ENCODE results near the gene TLL2. TPM values are rescaled to one million over a fixed set of nuclear protein-coding genes. Genes with fewer than 3 reads are reported as not detected.

TLL2 gene
- polyA plus RNA-seq, 3 donors = not detected

DNA sequence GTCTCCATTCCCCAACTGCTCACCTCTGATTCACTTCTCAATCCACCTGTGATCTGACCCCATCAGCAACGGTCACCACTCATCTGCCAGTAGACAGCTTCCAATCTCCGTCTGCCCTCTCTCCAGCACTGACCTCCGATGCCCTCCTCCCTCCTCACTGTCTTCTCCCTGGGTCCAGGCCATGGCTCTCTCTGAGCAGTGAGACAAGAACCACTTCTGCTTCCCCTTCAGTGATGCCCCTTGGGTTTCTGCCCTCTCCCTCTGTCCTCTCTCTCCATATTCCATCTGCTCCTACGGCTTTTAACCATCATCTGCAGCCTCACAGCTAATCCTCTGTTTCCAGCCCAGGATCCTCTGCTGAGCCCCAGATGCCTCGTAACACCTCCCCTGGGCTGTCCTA lies 99.4 kb downstream of the TLL2 start:
- Mint-ChIP-seq H3K4me3 (no peak overlapping the region), H3K9me3 (peaks cover 0 to 1% (median 0%) of the 10 kb centered on the region in 7 donors), H3K27me3 (ENCODE audit: low read depth in 3 of 3) (peaks cover 7 to 12% (median 11%) of the 10 kb centered on the region in 3 donors), H3K36me3 (no peaks in the 10 kb centered on the region), H3K4me1 (peaks cover 2% of the 10 kb centered on the region), H3K27ac (no peak overlapping the region)
- DNase-seq = no peak
- no peaks in the 10 kb centered on the region for H3K9me3 ChIP-seq (replicated peaks in 1 of 2; ENCODE audit: control insufficient read depth in 1 of 2, insufficient read depth in 1 of 2, low read length in 2 of 2)
- TF ChIP-seq CTCF (IDR thresholded peaks at IDR 0.05) = no peak
- peaks cover 0 to 6% of the 10 kb centered on the region in 2 donors for H3K27me3 ChIP-seq (ENCODE audit: control insufficient read depth in 2 of 2, insufficient read depth in 2 of 2, low read length in 2 of 2)
- no peaks in the 10 kb centered on the region for H4K20me1 ChIP-seq (ENCODE audit: insufficient read depth, low read length)
- WGBS (ENCODE audit: insufficient coverage) = 98% methylated on average over 5 of the region's 5 CpGs
- no peaks in the 10 kb centered on the region for H3K36me3 ChIP-seq (replicated peaks in 1 of 2; ENCODE audit: control insufficient read depth in 1 of 2, insufficient read depth in 2 of 2, low read length in 2 of 2)
- intact Hi-C loops (cut with micrococcal nuclease) = no loop called here
- no peaks in the 10 kb centered on the region for H3K79me2 ChIP-seq (ENCODE audit: insufficient read depth, low read length)
- H3K4me2 ChIP-seq (replicated peaks; ENCODE audit: extremely low read depth, low read length, poor library complexity, severe bottlenecking) = no peak overlapping the region
- peaks cover 15 to 16% of the 10 kb centered on the region in 2 donors for H3K4me1 ChIP-seq (ENCODE audit: control insufficient read depth in 1 of 2, insufficient read depth in 2 of 2, low read length in 2 of 2)
- H3K9ac ChIP-seq (ENCODE audit: insufficient read depth, low read length, poor library complexity, severe bottlenecking) = no peak overlapping the region
- H3K4me3 ChIP-seq (replicated peaks in 1 of 3; ENCODE audit: low read depth in 2 of 3, low read length in 3 of 3) = no peak overlapping the region
- H3K27ac ChIP-seq (ENCODE audit: low read depth in 1 of 2, low read length in 2 of 2) = no peak overlapping the region
- no peak overlapping the region for H2AFZ ChIP-seq (ENCODE audit: insufficient read depth, low read depth, low read length, poor library complexity, severe bottlenecking)

- Mint-ChIP-seq H3K27me3 (ENCODE audit: low read depth in 3 of 3) (peaks cover 7 to 12% (median 12%) of the 10 kb centered on the region in 3 donors), H3K9me3 (peaks cover 0 to 1% (median 0%) of the 10 kb centered on the region in 7 donors), H3K27ac (no peak overlapping the region), H3K4me1 (peaks cover 2% of the 10 kb centered on the region), H3K36me3 (no peaks in the 10 kb centered on the region), H3K4me3 (no peak overlapping the region)
- Histone ChIP-seq H3K79me2 (ENCODE audit: insufficient read depth, low read length) (no peaks in the 10 kb centered on the region), H3K4me2 (replicated peaks; ENCODE audit: extremely low read depth, low read length, poor library complexity, severe bottlenecking) (no peak overlapping the region), H3K27ac (ENCODE audit: low read depth in 1 of 2, low read length in 2 of 2) (no peak overlapping the region), H4K20me1 (ENCODE audit: insufficient read depth, low read length) (no peaks in the 10 kb centered on the region), H3K27me3 (ENCODE audit: control insufficient read depth in 2 of 2, insufficient read depth in 2 of 2, low read length in 2 of 2) (peaks cover 0 to 10% of the 10 kb centered on the region in 2 donors), H3K9me3 (replicated peaks in 1 of 2; ENCODE audit: control insufficient read depth in 1 of 2, insufficient read depth in 1 of 2, low read length in 2 of 2) (no peaks in the 10 kb centered on the region), H3K9ac (ENCODE audit: insufficient read depth, low read length, poor library complexity, severe bottlenecking) (no peak overlapping the region), H3K36me3 (replicated peaks in 1 of 2; ENCODE audit: control insufficient read depth in 1 of 2, insufficient read depth in 2 of 2, low read length in 2 of 2) (no peaks in the 10 kb centered on the region), H2AFZ (ENCODE audit: insufficient read depth, low read depth, low read length, poor library complexity, severe bottlenecking) (no peak overlapping the region), H3K4me1 (ENCODE audit: control insufficient read depth in 1 of 2, insufficient read depth in 2 of 2, low read length in 2 of 2) (peaks cover 15 to 16% of the 10 kb centered on the region in 2 donors), H3K4me3 (replicated peaks in 1 of 3; ENCODE audit: low read depth in 2 of 3, low read length in 3 of 3) (no peak overlapping the region)
- peak; percentile 28 for TF ChIP-seq CTCF (IDR thresholded peaks at IDR 0.05)
- 73% methylated on average over 6 of the region's 13 CpGs for WGBS (ENCODE audit: insufficient coverage)
- no peak for DNase-seq
- intact Hi-C loops (cut with micrococcal nuclease) = no loop called here
Measured at GRCh38 chr10:96413151-96413787, 100.5 kb downstream of the TLL2 start.
